Karpas-422 (cell line): Measurements from ENCODE around the gene CBLN2. TPM values are rescaled to one million over a fixed set of nuclear protein-coding genes. Genes with fewer than 3 reads are reported as not detected.

Experiments used
- DNase-seq: peaks from one replicate; pipeline ENCODE4 v3.0.0-alpha.2; 2015
- H2AFZ ChIP-seq: fragments of 200-600 bp; sonication (generic); 2 replicates; pipeline ENCODE4 v1.6.1; 2014; ENCODE audit warnings: antibody characterized with exemption, low read length, mixed read lengths
- H3K27ac ChIP-seq: fragments of 200-600 bp; sonication (generic); 2 replicates; pipeline ENCODE4 v1.5.1; 2014; ENCODE audit warnings: mild to moderate bottlenecking, low read length, moderate library complexity
- H3K27me3 ChIP-seq: fragments of 200-600 bp; sonication (generic); 2 replicates; pipeline ENCODE4 v1.6.1; 2014; ENCODE audit warnings: low read length, mixed read lengths
- H3K36me3 ChIP-seq: fragments of 200-600 bp; sonication (generic); 2 replicates; pipeline ENCODE4 v1.6.1; 2014; ENCODE audit warnings: low read length, mixed read lengths; ENCODE audit not compliant: insufficient read depth
- H3K4me1 ChIP-seq: fragments of 200-600 bp; sonication (generic); 2 replicates; pipeline ENCODE4 v1.6.1; 2014; ENCODE audit warnings: mild to moderate bottlenecking, low read length, mixed read lengths
- H3K4me2 ChIP-seq: fragments of 200-600 bp; sonication (generic); 2 replicates; pipeline ENCODE4 v1.6.1; 2014; ENCODE audit warnings: low read length, low read depth, mild to moderate bottlenecking; ENCODE audit not compliant: poor library complexity, severe bottlenecking
- H3K4me3 ChIP-seq: fragments of 200-600 bp; sonication (generic); 2 replicates; pipeline ENCODE4 v1.5.1; 2014; ENCODE audit warnings: mild to moderate bottlenecking, antibody characterized with exemption, low read length, mixed read lengths
- H3K79me2 ChIP-seq: fragments of 200-600 bp; sonication (generic); 2 replicates; pipeline ENCODE4 v1.6.1; 2014; ENCODE audit warnings: mild to moderate bottlenecking, low read length, mixed read lengths
- H3K9ac ChIP-seq: fragments of 200-600 bp; sonication (generic); 2 replicates; pipeline ENCODE4 v1.6.0; 2014; ENCODE audit warnings: low read length
- H3K9me2 ChIP-seq: fragments of 200-600 bp; sonication (generic), shearing (Covaris generic); replicated peaks from 2 replicates; pipeline ENCODE4 v1.6.0; 2014; ENCODE audit warnings: mild to moderate bottlenecking, low read length, moderate library complexity; ENCODE audit not compliant: insufficient read depth
- H3K9me3 ChIP-seq: fragments of 300-700, 200-600 bp; sonication (generic); 2 replicates; pipeline ENCODE4 v1.6.1; 2014; ENCODE audit warnings: low read length, mixed read lengths
- H4K20me1 ChIP-seq: fragments of 200-600 bp; sonication (generic); 2 replicates; pipeline ENCODE4 v1.6.1; 2014; ENCODE audit warnings: mild to moderate bottlenecking, antibody characterized with exemption, low read length, low read depth; ENCODE audit not compliant: insufficient read depth
- total RNA-seq: library from RNA; depleted of rRNA; stranded (reverse); fragments of >200 nt; shearing (Covaris generic); gene quantifications from 2 replicates; pipeline ENCODE4 v1.2.3, GENCODE V29; 2014; ENCODE audit warnings: low replicate concordance

CBLN2 gene
- total RNA-seq, 1 experiment from 2014 or later, result not detected

DNA sequence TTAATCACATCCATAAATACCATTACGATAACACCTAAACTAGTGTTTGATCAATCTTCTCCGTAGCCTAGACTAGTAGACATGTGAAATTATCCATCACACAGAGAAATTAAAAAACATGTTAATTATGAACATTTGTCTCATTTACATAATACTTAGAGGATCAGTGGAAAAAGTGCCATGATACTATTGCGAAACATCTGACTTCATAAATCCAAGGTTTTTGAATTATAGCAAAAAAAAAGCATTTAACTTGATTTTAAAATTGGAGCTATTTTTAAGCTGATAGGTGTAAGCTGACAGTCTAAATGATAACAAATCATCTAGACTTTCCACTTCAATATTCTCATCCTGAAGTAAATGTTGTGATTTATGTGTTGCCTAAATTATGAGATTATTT lies 51.6 kb downstream of the CBLN2 start:
- Histone ChIP-seq H3K9ac (no peak overlapping the region), H3K27ac (no peak overlapping the region), H3K4me3 (no peak overlapping the region), H3K9me3 (peaks cover 50% of the 10 kb centered on the region), H2AFZ (no peak overlapping the region), H3K27me3 (no peaks in the 10 kb centered on the region), H3K4me1 (no peaks in the 10 kb centered on the region), H3K79me2 (no peaks in the 10 kb centered on the region), H3K9me2 (no peaks in the 10 kb centered on the region), H3K4me2 (no peak overlapping the region), H4K20me1 (no peaks in the 10 kb centered on the region), H3K36me3 (no peaks in the 10 kb centered on the region)
- DNase-seq, result no peak
